ENCODE measurements around the gene SUGT1.
"Not testable (repeated sequence)": the region's sequence is repeated elsewhere in the genome, so short reads cannot be mapped to it uniquely, and the experiment has no call there.

The SUGT1 gene

DNA sequence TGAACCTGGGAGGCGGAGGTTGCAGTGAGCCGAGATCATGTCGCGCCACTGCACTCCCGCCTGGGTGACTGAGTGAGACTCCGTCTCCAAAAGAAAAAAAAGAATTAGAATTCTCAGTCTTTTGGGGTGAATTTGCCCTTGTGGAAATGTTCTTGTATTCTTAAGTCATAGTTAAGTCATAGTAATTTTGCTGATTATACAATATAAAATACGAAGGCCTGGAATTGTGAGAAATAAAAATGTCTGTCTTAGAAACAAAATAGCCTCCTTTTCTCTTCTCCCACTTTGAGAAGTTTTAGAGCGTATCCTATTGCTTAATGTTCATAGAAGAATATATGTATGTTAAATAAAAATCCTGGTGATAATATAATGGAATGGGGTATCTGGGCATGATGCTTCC, 18.1 kb downstream of the SUGT1 start:
- no peak for DNase-seq

DNA sequence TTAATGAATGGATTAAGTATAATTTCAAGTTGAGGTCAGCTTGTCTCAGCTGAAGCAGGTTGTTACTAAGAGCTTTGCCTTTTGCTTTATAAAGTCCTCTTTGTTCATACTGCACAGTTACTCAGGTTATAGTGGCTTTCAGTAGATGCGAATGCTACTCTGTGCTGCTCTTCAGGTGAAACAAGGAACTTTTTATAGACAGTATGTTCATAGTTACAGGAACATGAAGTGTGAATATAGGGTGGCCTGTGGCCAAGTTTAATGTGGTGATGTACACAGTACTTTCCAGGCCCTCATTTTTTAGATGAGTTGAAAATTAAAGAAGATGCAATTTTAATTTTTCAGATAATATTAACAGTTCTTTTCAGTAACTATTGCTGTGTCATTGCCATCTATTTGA, 20.8 kb downstream of the SUGT1 start:
- DNase-seq = no peak

DNA sequence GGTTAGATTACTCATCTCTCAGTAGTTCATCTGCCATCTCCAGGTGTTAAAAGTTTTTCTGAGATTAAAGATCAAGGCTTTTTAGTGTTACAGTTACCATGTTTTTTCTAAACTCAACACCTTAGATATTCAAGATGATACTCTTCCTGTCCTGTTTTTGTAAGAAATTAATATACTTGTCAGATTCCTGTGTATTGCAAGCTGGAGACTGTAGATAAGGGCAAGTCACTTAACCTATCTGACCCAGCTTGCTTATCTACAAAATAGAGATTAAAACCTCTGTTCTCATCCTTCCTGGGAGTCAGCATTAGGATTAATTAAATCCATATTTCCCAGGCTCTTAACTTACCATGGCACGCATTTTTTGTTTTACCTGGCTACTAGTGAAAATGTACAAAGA, 25.2 kb downstream of the SUGT1 start:
- no peak for DNase-seq

DNA sequence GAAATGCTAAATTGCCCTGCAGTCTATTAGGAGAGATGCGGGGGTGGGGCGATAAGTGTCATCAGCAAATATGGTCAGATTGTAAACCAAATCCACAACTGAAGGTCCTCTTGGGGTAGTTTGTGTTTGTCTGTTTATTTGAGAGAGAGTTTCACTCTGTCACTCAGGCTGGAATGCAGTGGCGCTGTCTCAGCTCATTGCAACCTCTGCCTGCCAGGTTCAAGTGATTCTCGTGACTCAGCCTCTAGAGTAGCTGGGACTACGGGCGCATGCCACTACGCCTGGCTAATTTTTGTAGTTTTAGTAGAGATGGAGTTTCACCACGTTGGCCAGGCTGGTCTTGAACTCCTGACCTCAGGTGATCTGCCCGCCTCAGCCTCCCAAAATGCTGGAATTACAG, 33.2 kb downstream of the SUGT1 start:
- not testable (repeated sequence) for DNase-seq

DNA sequence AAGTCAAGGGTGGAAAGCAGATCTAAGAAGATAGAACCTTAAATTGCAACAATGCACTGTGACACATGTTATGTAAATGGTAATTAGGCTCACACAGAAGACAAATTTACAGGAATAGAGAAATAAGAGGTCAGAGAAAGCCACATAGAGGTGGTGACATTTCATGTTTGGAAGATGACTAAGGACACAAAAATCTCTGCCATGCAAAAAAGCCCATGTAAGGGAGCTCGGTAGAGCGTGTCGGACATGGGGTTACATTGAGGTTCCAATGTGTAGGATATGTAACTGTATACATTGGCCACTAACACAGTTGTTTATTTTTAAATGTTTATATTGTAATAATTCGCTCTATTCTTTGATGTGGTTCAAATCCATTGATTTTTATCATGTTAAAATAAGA, 33.7 kb downstream of the SUGT1 start:
- no peak for DNase-seq

DNA sequence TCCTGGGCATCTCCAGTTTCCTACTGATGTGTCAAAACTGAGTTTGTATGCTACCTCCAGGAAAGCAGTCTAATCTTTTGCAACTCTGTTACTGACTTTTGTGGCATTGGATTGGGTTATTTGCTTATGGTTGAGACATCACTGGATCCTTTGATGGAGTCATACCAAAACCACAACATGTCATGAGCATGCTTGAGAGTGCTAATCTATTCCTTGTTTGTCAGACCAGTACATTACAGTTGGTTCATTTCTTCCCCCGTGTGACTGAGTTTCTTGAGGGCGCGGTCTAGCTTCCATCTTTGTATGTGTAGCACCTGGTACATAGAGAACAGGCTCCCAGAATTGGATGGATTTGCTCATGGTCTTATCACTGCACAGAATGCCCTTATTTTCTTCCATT, 43.2 kb downstream of the SUGT1 start:
- DNase-seq = peak; percentile 41

DNA sequence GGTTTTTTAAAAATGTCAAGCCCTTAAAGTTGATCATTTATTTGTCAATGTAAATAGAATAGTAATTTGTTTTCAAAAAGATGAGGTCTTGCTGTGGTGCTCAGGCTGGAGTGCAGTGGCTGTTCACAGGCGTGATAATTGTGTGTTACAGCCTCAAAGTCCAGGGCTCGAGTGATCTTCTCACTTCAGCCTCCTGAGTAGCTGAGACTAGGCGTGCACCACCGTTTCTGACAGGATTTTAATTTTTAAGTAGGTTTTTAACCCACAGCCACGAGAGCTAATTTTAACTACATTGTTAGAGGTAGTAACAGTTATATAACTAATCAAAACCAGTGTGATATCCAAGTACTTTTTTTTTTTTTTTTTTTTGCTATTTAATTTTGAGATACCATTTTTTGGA, 43.9 kb downstream of the SUGT1 start:
- DNase-seq = no peak

DNA sequence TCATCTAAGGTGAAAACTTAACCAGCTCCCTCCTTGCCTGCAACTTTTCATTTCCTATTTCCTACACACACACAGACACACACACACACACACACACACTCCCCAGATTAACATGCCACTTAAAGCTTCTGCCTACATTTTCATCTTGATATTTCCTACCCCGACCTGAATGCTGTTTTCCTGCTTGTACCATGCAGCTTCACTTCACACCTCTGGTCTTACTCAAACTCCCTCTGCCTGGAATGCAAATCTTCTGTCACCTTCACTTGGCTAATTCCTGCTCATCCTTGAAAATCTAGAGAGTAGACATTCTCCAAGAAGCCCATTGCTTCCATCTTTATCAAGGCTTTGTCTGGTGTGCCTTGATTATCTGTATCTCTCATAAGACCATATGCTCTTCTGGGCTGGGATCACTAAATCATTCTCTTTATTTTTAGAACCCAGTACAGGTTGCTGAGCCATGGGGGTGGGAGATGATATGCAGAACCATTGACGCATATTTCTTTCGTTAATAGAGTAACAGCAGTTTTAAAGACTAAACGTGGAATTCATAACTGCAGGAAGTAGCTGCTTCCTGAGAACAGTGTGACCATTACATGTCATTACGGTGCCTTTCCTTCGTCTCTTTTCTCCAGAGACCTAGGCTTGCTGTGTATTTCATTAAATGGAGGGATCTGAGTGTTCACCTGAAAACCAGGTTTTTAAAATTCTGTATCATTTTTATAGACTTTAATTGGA, 49.3 kb downstream of the SUGT1 start:
- no peak for DNase-seq

DNA sequence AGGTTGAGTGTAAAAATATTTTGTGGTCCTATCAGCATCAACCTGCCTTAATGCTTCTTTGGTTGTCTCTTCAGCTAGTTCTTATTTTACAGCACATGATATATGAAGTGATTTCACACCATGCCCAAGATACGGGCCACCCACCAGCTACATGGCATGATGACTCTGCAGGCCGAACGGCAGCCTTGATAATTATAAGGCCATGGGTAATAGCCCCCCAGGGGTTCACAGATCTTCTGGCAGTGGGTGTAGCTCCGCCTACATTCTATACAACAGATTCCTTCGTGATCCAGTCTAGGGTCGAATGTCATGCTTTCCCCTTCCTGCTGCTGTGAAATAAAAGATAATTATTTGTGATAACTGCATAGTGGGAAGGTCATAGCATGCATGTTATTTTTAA, 50.8 kb downstream of the SUGT1 start:
- no peak for DNase-seq

DNA sequence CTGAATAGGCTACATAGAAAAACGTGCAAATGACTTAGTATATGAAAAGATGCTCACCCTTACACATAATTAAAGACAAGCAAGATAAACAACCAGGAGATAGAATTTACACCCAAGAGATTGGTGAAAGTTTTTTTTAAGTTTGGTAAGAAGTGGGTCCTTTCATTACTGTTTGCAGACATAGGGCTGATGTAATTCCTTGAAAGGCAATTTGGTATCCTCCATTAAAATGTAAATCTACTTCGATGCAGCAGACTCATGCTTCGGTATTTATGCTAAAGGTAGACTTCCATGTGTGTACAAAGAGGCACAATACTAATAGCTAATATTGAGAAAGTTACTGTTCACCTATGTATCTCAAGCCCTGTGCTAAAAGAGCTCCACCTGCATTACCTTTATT, 53.4 kb downstream of the SUGT1 start:
- DNase-seq = no peak

DNA sequence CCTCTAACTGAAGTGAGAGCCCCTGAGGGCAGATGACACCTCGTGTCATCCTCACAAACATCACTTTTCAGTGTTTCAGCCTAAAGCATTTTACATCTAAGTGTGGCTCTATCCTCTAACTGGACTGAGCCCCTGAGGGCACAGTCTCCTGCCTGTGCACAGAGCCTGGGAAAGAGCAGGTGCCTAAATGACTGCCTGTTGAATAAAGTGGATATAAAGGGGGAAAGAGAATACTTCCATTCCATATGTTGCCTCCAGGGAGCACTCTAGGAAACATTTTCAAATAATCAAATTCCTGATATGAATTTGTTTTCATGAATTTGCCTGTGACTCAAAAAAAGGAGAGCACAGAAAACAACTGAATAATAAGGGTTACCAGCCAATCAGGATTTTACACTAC, 54.7 kb downstream of the SUGT1 start:
- no peak for DNase-seq

DNA sequence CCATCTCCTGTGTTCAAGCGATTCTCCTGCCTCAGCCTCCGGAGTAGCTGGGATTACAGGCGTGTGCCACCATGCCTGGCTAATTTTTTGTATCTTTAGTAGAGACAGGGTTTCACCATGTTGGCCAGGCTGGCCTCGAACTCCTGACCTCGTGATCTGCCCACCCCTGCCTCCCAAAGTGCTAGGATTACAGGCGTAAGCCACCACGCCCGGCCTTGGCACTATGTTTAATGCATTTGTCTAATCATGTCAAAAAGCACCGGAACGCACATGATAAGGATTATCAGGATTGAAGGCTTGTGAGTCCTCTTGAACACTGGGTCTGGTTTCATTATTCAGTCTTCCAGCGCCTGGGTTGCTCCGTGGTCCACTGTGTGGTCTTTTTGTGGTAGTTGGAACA, 55.6 kb downstream of the SUGT1 start:
- not testable (repeated sequence) for DNase-seq

DNA sequence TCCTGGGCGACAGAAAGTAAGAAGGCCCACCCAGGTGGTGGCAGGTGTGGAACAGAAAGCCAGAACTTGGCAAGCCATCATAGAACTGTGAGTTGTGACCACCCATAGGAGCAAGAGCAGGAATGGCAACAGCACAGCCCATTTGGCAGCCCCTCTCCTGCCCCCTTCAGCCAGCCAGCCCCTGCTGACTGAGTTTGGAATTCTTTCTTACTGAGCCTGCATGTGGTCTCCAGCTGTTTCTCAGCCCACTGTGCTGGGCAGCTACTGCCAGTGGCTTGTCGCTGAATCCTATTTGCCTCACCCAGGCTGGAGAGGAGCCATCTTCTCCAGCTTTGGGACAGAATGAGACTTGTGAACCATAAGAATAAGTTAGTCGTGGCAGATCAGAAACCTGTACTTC, 58.6 kb downstream of the SUGT1 start:
- DNase-seq = no peak

DNA sequence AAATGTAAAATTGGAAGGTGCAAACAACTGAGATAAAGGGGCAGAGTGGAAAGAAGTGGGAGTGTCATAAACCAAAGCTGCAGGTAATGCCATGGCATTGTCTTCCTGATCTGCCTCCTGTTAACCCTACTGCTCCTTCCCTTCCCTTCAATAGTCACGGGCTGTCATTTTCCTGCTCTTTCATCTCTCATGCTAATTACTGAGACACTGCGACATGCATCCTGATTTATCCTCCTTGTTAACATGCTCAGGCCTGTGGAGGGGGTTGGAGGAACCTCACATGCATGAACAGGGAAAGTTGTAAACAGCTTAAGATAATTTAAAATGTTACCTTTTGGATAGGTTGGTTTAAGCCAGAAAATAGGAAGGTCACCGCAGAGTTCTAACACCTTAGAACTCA, 59.7 kb downstream of the SUGT1 start:
- DNase-seq = no peak

DNA sequence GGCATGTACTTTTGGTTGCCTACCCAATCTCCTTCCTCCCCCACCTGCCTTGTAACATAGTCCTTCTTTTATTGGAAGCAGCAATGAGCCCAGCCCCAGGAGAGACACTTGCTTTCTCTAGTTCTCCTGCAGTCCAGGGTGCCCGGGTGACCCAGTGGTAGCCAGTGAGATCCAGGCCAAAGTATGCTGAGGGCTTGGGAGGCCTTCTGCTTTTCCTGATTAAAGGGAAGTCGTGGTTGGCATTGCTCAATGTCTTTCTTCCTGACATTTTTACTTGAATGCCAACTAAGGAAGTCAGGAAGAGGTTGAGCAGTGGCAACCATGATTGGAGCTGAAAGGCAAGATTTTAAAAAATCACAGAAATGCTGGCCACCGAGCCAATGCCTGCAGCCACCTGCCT, 61.3 kb downstream of the SUGT1 start:
- DNase-seq = no peak

DNA sequence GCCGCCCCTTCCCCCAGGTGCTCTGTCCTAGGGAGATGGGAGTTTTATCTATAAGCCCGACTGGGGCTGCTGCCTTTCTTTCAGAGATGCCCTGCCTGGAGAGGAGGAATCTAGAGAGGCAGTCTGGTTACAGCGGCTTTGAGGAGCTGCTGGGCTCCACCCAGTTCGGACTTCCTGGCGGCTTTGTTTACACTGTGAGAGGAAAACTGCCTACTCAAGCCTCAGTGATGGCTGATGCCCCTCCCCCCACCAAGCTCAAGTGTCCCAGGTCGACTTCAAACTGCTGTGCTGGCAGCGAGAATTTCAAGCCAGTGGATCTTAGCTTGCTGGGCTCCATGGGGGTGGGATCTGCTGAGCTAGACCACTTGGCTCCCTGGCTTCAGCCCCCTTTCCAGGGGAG, 68.3 kb downstream of the SUGT1 start:
- not testable (repeated sequence) for DNase-seq

DNA sequence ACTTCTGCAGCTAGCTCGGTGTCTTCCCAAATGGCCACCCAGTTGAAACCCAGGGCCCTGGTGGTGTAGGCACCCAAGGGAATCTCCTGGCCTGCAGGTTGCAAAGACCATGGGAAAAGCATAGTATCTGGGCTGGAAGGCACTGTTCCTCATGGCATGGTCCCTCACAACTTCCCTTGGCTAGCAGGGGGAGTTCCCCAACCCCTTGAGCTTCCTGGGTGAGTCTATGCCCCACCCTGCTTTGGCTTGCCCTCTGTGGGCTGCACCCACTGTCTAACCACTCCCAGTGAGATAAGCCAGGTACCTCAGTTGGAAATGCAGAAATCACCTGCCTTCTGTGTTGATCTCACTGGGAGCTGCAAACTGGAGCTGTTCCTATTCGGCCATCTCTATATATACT, 68.7 kb downstream of the SUGT1 start:
- not testable (repeated sequence) for DNase-seq

DNA sequence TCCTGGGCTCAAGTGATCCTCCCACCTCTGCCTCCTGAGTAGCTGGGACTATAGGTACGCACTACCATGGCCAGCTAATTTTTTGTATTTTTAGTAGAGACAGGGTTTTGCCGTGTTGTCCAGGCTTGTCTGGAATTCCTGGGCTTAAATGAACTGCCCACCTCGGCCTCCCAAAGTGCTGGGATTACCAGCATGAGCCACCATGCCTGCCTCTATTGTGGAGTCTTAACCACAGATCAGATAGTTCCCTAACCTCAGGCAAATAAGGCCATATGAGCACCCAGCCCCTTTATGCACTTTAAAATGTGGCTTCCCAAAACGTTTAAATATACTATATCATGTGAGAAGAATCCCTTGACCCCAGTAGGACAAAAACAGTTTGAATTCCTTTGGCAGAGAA, 70.5 kb downstream of the SUGT1 start:
- DNase-seq = no peak

DNA sequence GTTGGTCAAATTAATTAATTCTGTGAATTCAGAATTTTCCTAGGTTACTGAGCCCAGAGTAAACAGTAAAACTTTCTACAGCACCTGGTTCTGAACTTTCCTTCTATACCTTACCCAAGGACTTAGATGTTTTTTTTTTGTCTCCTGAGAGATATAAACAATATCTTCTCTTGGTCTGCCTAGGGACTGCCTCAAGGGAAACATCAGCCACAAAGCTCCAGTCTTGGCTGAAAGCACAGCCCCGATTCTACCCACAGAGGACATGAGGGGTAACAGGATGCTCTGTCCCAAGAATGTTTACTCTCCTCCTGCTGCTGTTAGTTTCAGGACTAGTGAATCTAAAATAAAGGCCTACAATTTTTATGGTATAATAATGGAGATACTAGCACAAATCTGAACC, 72.7 kb downstream of the SUGT1 start:
- DNase-seq = no peak

DNA sequence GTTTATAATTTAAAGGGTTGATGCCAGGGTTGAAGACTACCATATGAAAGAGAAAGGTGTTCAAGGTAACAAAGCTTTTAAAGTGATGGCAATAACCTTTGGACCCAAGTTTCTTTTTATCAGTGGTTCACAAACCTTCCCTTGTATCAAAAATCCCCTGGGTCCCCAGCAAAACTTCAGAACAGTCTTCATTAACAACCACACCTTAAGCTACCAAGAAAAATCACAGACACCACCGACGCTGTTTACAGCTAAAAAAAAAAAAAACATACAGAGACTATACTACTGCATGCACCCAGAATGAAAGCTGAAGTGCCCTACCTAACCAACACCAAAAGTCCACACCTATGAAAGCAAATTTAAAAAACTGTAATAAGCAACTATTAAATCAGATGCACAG, 73.6 kb downstream of the SUGT1 start:
- DNase-seq = no peak

DNA sequence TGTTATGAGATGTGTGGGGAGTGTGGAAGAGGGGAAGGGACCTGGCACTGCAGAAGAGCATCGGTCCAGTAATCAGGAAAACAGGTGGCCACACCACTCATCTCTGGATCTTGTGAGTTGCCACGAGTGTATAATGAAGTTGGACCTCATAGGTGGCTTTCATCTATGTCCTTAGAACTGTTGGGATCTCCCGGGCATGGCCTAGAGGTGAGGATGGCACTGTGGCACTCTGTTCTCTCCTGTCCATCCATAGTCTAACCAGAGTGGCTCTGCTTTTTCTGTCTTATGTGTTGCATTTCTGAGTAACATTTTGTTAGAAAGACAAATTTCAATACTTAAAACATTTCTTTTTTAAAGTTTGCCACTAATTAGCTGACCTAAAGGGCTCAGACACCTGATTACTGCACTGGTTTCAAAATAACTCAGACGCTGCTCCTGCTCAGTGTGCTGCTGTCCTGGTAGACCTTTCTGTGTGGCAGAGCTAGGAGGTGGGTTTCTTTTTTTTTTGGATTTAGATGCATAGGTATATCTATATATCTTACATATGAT, 81.5 kb downstream of the SUGT1 start:
- no peak for DNase-seq

DNA sequence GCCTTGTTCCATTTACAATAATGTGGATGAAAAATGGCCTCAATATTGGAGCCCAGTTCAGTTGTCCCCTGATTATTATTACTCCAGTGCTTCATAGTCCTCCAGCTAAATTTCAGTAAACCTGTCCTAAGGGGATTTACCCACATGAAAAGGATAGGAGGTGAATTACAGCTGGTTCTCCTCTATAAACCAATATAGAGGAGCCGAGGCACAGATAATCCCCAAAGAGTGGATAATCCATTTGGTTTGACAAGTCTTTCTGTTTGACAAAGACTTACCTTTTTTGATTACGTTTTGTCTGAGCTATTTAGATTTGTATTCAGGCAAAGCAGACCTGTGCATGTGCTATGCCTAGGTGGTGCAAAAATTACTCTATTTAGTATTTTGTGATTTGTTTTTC, 84.3 kb downstream of the SUGT1 start:
- no peak for DNase-seq

DNA sequence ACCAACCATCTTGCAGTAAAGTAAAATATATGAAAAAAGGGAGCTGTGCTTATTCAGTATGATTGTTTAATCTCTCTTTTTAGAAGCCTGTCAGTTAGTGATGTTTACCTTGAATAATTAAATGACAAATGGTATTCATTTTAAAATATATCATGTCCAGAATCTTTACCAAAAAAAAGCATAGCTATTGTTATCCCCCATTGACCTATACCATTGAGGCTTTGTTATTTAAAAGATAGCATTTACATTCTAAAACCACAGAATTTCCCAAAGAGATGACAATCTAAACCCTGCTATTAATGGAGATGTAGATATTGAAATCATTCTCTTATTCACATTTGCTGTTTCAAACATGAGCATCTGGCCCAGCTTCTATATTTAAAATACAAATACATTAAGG, 84.8 kb downstream of the SUGT1 start:
- no peak for DNase-seq

DNA sequence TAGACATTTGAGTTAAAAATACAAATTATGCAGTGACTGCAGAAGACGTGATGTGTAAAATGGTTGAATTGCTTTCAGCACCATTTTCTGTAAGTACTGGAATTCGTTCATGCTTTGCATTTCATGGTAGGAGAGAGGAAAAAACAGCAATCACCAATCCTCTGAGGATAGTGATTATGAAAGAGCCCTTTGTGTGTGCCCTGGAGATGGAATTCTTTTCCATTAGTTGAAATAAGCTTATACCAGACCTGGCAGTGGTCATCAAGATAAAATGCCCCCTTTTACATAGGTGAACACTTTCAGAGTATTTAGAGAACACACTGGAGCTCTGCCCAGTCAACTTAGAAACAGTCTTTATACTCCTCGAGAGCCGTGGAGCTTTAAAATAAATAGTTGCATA, 85.3 kb downstream of the SUGT1 start:
- no peak for DNase-seq

DNA sequence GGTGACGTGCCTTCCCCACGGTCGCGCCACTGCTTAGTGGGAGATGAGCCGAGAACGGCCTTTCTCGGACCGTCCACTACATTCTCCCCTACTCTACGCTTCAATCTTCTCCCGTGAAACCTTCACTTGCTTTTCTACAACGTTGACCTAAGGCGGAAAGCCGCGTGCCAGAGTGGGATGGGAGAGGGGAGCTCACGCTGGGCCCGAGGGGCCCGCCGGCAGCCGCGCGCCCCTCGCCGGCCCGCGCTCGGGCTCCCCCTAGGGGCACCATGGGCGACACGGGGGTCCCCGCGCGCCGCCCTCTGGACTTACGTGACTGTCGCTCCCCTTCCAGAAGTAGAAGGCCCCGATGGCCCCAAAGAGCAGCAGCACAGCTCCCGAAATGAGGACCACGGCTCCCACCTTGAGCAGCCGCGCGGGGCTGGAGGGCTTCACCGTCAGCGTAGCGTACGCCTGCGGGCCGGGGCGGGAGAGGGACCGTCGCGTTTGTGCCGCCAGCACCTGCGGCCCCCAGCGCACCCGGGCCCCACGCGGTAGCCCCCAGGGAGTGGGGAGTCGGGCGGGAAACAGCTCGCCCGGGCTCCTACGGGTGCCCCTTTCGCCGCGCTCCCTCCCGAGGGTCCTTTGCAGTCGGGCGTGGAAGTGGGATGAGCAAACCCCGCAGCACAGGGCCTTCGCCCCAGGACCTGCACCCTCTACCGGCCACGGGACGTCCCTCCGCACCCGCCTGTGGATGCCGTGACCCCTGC, 86.3 kb downstream of the SUGT1 start:
- DNase-seq = no peak
